GM19324 (cell line): ENCODE measurements around the gene PKP1.

Experiments
- ATAC-seq: cut with Tn5 transposase; IDR thresholded peaks from one replicate; pipeline ENCODE4 v1.9.1; 2021; ENCODE audit warnings: mild to moderate bottlenecking, moderate library complexity; ENCODE audit not compliant: unreplicated experiment, low FRiP score

PKP1 gene

GRCh38 chr1:201259476-201260235 is 23.6 kb upstream of the PKP1 start:
- ATAC-seq, result no peak

GRCh38 chr1:201260236-201260590 is 23.1 kb upstream of the PKP1 start:
- ATAC-seq, result no peak

GRCh38 chr1:201260648-201261311 is 22.5 kb upstream of the PKP1 start:
- ATAC-seq, result no peak

GRCh38 chr1:201261771-201262547 is 21.3 kb upstream of the PKP1 start:
- ATAC-seq, result no peak

GRCh38 chr1:201262963-201263608 is 20.2 kb upstream of the PKP1 start:
- no peak for ATAC-seq

GRCh38 chr1:201264072-201264471 is 19.2 kb upstream of the PKP1 start:
- no peak for ATAC-seq

GRCh38 chr1:201264554-201264953 is 18.8 kb upstream of the PKP1 start:
- ATAC-seq, result no peak

GRCh38 chr1:201265756-201266155 is 17.6 kb upstream of the PKP1 start:
- ATAC-seq, result no peak

- ATAC-seq, result no peak
These were observed 17.0 kb upstream of the PKP1 start for GRCh38 chr1:201266276-201266675.

GRCh38 chr1:201266774-201267173 is 16.5 kb upstream of the PKP1 start:
- no peak for ATAC-seq

- no peak for ATAC-seq
These were observed 15.7 kb upstream of the PKP1 start for GRCh38 chr1:201267481-201268229.

- ATAC-seq, result no peak
These were observed 14.6 kb upstream of the PKP1 start for GRCh38 chr1:201268604-201269151.

- no peak for ATAC-seq
These were observed 14.0 kb upstream of the PKP1 start for GRCh38 chr1:201269281-201269680.

- ATAC-seq, result no peak
These were observed 13.4 kb upstream of the PKP1 start for GRCh38 chr1:201269900-201270410.

- no peak for ATAC-seq
These were observed 12.5 kb upstream of the PKP1 start for GRCh38 chr1:201270616-201271390.

GRCh38 chr1:201272799-201273198 is 10.5 kb upstream of the PKP1 start:
- no peak for ATAC-seq

- no peak for ATAC-seq
These were observed 8.6 kb upstream of the PKP1 start for GRCh38 chr1:201274616-201275252.

- ATAC-seq, result no peak
These were observed 8.0 kb upstream of the PKP1 start for GRCh38 chr1:201275253-201275666.

- ATAC-seq, result no peak
These were observed 6.4 kb upstream of the PKP1 start for GRCh38 chr1:201276891-201277290.
